HG02642 (cell line): ENCODE measurements around the gene ATG4B.

ENCODE experiments used
- ATAC-seq: cut with Tn5 transposase; IDR thresholded peaks from one replicate; pipeline ENCODE4 v1.9.1; 2021; ENCODE audit warnings: mild to moderate bottlenecking; ENCODE audit not compliant: unreplicated experiment, poor library complexity

ATG4B gene

DNA sequence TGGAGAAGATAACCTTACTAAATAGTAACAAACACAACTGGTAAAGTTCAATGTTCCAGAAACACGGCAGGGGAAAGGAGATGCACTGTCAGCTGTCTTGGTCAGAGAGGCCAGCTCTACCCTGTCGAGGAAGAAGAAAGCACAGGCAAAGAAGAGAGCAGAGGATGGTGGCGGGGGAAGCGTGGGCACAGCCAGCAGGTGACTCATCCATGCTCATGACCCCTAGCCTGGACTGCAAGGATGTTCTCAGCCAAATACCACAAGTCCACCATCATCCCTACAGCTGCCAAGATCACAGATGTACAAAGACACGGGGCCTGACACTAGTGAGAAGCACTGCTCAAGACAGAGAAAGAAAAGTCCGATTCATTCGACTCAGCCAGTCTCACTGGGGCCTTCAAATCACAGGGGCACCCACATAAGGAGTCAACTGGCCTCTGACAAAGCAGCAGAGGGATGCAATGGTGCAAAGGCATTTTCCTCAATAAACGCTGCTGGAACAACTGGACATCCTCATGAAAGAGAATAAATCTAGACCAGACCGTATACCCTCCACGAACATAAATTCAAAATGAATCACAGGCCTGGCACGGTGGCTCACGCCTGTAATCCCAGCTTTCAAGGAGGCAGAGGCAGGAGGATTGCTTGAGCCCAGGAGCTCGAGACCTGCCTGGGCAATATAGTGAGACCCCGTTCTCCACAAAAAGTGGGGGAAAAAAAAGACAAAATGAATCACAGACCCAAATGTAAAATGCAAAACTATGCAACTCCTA is 43.5 kb downstream of the ATG4B start:
- ATAC-seq, result no peak

DNA sequence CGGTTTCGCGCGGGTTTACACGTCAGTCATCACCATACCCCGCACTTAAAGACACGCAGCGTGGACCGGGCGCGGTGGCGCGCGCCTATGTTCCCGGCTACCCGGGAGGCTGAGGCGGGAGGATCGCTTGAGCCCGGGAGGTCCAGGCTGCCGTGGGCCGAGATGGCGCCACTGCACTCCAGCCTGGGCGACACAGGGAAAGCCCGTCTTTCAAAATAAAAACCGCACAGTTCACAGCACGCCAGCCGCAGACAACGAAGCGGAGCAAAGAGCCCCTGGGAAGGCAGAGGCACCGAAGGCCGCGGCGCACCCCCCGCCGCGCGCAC is 48.8 kb downstream of the ATG4B start:
- ATAC-seq, result peak; percentile 19

DNA sequence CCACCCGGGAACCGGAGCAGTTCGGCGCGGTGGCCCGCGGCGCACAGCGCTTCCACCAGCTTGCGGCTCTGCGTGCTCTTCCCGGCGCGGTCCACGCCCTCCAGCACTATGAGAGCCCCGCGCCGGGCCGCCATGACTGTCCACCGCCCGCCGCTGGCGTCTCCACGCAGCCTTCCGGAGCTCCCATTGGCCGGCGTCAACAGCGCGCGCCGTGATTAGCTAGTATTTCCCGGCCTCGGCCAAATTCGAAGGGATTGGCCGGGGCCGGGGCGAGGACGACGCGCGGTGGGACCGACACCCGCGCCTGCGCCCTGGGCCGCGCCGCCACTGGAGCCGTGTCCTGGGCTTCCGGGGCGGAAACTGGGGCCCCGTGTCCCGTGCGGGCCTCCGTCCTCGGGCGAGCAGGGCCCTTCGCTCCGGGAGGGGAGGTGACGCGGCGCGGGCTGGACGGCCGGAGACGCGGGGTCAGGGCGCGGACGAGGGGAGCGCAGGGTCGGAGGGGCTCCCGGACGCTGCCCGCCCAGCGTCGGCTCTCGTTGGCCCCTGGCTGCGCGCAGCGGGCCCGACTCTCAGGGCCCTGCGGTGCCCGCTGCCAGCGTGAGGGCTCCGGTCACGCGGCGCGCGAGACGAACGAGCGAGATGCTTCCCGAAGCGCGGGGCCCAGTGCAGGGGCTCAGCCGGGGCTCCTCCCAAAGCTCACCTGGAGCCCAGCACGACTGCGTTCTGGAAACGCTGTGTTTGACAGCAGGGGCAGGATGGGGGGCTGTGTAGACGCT is 49.3 kb downstream of the ATG4B start, which contains the start of gene DTYMK:
Gene DTYMK, minus strand, starts transcription at position 166 of the 776 bp plus-strand sequence. Its CDS starts 32 bp downstream, at position 134.
- peak; percentile 95 for ATAC-seq

DNA sequence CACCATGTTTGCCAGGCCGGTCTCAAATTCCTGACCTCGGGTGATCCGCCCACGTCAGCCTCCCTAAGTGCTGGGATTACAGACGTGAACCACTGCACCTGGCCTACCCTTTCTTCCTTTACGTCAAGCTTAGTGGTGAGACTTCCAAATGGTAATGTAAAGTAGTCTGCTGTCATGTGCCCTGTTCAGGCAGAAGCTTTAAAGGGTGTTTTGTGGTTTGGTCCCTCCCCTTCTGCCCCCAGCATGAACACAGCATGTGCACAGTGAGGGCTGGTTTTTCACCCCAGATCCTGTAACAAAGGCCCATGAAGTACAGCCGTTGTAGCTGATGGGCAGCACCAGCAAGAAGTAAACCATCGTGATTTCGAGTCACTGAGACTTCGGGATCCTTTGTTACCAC is 51.8 kb downstream of the ATG4B start:
- no peak for ATAC-seq

DNA sequence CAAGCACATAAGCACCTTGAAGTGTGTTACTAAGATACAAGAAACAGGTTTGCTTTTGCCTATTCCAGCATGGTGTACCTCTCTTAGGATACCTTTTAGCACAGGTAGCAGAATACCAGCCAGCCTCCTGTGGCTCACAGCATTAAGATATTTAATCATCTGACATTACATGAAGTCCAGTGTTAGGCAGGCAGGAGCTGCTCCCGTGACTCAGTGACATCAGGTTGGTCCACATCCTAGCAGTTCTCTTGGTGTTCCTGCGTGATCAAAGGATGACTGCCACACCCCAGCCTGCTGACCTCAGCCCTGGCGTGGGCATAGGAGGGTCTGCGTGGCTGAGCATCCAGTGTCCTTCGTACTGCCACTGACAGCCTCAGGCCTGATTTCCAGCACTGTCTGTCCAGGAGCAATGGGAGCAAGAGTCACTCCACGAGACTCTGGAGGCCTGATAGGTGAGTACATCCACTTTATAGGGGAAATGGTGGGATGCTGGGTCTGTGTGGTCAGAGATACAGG is 52.8 kb downstream of the ATG4B start:
- ATAC-seq, result no peak

DNA sequence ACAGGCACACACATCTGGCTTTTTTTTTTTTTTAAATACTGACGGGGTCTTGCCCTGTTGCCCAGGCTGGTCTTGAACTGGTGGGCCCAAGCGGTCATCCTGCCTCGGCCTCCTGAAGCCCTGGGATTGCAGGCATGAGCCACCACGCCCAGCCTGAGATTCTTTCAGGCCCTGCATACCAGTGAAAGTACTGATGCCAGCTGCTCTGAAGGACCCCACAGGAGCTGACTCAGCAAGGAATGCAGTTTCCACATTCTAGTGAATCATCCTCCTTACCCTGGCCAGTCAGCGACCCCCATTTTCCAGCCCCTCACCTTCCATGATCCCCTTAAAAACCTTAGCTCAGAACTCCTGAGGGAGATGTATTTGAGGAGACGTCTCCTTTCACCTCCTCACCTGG is 55.0 kb downstream of the ATG4B start:
- no peak for ATAC-seq

DNA sequence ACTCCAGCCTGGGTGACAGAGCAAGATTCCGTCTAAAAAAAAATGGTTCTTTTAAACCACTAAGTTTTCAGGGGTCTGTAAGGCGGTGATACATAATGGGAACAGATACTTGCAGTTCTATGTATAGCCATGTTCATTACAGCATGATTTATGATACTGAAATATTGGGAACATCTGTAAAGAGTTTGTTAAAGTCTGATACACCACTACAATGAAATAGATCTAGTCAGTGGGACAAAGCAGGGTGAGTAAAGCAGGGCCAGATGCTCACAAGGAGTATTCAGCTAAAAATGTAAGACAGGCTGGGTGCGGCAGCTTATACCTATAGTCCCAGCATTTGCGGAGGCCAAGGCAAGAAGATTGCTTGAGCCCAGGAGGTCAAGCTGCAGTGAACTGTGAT is 58.2 kb downstream of the ATG4B start:
- no peak for ATAC-seq

DNA sequence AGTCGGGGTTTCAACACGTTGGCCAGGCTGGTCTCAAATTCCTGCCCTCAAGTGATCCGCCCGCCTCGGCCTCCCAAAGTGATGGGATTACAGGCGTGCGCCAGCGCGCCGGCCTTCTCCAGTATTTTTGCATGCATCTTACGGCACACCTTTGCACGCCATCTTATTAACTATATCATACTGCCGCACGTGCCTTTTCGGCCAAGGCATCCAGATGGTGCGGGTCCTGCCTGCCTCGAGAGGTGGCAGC is 63.6 kb downstream of the ATG4B start:
- no peak for ATAC-seq

DNA sequence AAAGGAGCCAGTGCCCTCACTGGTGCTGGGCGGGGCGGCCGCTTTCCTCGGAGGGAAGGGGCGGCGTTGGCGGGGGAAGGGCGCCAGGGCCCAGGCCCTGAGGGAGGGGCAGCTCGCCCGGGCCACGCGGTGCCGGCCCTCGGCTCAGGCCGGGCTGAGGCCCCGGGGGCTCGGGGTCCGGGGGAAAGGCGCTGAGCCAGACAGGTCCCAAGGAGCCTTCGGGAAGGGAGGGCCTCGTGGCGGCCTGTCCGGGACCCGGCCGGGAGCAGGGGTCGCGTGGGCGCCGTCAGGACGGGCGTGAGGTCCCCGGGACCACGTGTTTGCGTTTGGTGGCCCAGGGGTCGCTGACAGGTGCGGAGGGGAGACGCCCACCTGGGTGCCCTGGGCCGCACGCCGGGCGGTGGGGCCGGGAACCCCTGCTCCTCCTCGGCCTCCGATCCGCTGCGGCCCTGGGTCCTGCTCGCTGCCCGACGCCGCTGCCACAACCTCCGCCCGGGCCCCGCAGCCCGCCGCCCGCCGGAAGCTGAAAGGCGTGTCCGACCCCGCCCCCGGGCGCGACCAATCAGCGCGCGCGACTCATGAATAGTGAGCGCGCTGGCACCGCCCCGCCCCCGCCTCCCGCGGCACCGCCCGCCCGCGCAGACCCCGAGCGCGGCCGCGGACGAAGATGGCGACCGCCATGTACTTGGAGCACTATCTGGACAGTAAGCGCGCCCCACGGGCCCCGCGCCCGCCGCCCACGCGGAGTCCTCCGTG is 64.1 kb downstream of the ATG4B start, which contains the start of gene ING5:
Gene ING5, plus strand, starts transcription at position 641 of the 756 bp plus-strand sequence. Its CDS starts 27 bp downstream, at position 668.
- peak; percentile 68 for ATAC-seq

DNA sequence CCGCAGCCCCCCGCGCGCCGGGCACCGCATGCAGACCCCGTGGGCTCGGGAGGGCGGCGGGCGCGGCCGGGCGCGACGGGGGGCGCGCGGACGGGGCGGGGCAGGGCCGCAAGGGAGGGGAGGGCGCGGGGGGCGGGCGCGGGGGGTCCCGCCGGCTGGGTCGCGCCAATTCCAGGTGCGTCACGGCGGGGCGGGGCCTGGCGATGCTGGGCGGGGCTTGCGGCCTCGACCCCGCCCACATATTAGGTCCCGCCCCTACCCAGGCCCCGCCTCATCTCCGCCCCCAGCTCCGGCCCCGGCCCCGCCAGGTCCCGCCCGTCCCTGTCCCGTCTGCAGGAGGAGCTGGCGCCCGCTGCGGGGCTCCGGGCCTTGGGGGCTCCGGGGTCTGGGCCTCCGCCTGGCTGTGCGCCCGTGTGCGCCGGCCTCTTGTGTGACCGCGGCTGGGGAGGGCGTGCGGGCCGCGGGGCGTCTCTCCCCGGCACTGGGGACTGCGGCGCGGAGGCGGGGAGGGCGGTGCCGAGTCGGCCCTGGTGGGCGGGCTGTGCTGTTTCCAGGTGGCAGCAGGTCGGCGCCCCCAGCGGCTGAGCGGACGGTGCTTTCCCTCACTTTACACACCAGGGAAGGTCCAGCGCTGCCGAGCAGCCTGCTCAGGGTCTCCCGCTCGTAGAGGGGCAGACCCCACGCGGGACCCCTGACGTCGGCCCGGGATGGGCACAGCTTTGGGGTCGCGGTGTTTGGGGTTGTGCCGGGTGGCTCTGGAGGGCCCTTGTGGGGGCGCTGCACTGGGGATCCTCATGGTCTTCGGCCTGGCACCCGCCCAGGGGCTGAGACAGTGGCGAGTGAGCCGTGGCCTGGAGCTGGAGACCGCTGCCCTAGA is 64.9 kb downstream of the ATG4B start:
- ATAC-seq, result peak; percentile 66

DNA sequence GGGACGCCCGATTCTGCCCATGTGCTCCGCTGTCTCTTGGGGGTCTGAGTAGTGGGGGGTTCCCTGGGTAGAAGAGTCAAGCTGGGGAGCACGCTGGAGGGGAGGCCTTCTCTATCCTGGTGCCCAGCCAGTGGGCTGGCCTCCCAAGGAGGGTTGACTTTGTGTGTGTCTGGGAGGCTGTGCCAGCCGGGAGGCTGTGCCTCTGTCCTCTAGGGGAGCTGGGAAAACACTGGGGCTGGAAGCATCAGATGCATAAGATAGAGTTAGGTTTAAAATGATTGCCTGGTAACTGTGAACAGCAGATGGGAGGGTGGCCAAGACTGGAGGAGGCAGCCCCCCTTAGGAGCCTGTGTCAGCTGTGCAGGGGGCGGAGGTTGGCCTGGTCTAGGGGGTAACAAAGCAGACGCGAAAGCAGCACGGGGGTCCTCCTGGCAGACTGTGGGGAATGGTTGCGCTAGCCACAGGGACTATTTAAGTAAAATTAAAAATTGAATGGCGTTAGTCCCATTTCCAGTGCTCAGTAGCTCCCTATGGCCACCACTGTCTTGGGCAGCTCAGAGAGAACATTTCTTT is 65.6 kb downstream of the ATG4B start:
- ATAC-seq, result no peak

DNA sequence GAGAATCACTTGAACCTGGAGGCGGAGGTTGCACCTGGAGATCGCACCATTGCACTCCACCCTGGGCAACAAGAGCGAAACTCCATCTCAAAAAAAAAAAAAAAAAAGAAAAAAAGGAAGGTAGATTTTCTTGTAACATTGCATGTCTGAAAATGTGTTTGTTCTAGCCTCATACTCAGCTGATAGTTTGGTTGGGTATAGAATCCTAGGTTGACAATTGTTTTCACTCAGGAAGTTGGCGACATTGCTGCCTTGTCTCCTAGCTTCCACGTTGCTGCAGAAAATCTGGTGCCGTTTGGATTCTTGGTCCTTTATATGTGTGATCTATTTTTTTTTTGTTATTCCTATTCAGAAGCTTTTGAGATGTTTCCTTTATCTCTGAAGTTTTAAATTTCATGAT is 69.0 kb downstream of the ATG4B start:
- ATAC-seq, result no peak

DNA sequence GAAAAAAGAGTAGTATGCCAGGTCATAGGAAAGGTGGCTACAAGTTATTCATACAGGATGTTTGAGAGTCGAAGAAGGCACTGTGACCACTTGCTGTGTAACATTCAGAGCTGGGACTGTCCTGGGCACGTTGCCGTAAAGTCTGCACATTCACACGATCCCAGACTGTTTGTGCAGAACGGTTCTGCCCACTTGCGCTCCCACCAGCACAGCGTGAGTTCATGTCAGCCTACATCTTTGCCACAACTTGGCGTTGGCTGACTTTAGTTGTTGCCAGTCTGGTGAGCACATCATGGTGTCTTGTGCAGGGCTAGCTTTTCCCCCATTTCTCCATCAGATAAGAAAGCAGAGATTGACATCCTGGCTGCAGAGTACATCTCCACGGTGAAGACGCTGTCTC is 71.4 kb downstream of the ATG4B start:
- ATAC-seq, result no peak

DNA sequence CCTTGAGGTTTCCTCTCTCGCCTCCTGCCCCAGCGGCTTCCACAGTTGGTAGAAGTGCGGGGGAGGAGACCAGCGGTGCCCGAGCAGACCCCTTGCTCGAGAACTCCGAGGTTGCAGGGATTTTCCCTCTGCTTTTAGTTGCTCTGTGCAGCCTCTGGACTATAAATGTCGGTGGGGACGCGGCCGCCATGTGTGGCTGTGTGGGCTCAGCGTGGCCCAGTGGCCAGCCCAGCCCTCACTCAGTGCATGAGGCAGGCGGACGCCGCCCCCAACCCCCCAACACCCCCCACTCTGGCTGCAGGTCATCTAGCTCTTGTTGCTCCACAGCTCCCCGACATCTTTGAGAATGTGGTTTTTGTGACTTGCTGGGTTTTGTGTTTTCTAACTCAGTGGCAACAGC is 81.6 kb downstream of the ATG4B start:
- ATAC-seq, result no peak

DNA sequence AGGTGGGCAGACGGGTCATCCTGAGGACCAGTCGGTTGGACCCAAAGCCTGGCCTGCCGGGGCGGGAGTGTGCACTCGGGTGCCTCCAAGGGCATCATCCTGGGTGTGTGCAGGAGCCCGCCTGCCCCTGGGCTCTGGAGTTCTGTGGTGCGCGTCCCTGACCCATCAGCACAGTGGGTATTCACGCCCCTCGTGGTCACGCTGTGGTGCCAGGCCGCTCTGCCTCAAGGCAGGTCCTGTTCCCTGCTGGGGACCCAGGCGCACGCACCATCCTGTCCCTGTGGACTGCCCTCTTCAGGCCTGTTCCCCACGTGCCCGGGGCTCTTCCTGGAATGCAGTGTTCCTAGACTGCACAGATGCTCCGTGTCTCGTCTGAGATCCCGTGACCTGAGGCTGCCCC is 82.6 kb downstream of the ATG4B start:
- no peak for ATAC-seq

DNA sequence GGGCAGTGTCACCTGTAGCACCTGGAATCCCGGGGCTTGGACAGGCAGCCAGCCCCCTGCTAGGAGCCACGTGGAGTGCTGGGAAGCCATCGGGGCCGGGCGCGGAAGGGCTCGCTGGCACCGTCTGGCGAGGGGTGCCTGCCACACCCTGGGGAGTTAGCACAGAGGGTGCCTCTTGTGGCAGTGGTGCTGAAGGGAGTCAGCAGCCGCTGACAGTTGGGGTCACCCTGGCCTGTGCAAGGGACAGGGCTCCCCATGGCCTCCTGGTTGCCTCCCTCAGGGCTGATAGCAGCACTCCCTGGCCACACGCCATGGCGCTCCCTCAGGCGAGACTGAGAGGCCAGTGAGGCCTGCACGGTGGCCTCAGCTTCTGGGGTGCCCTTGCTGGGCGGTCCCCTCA is 83.1 kb downstream of the ATG4B start:
- no peak for ATAC-seq

DNA sequence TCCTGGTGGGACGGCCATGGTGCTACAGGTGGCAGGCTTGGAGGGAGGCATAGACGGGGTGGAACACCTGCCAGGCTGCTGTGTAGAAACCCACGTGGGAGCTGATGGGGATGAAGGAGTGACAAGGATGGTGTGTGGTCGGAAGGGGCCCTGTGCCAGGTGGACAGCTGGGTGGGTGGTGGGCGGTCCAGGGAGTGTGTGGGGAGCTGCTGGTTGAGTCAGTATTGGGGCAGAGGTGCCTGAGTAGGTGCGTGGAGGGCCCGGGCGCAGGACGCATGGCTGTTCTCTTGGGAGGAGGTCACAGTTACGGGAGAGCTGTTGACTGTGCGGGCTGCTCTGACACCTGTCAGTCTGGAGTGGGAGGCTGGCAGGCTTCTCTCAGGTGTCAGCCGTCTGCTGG is 84.4 kb downstream of the ATG4B start:
- ATAC-seq, result no peak

DNA sequence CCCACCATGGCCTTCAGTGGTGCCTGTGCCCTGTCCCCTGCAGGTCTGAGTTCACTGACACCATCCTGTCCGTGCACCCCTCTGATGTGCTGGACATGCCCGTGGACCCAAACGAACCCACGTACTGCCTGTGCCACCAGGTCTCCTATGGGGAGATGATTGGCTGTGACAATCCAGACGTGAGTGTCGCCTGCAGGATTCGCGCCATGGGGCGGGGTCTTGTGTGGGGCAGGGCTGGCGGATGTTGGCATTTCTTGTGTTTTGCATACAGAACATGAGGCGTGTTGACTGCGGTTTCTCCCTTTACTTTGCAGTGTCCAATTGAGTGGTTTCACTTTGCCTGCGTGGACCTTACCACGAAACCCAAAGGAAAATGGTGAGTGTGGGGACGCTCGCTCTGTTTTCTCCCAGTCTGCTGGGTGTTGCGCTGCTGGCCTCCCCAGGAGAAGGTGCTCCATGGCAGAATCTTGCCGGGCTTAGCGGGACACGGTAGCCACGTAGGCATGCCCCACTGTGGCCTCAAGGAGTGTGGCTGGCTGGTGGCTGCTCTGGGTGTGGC is 85.5 kb downstream of the ATG4B start:
- ATAC-seq, result no peak
